NCI-H187 (cell line): ENCODE results near the gene DNAI7.

ENCODE experiments used
- DNase-seq, 2 experiments: peaks; one replicate each; lab custom pipeline; 2025; lab: John Stamatoyannopoulos, UW

The DNAI7 gene

DNA sequence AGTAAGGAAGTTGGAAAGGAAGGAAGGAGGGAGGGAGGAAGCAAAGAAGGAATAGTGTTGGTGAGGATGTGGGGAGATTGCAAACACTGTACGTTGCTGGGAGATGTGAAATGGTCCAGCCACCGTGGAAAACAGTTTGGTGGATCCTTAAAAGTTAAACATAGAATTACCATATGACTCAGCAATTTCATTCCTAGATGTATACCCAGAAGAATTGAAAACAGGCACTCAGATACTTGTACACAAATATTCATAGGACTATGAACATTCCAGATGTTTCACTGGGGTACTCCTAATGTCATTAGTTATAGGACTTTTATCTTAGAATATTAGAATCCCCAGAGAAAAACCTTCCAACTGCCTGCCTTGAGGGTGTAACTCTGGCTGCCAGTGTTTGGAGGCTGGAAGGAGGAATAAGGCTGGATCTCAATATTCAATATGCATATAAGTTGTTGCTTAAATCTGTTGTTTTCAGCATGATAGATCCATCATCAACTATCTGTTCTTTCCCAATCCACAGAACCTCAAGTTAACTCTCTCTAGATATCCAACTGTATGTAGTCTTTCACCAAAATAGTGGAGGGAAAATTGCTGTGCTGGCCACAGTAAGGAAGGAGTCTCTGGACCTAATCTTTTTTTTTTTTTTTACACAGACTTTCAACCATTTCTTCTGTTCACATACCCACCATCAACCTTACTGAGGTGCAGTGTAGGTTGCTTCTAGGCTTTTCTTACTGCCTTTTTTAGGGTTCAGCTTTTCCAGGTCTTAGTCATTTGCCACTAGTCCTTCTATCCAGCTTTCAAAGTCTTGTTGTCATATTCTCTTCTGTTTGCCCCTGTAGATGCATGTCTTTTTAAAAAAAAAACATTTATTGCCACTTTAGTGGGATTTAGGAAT, 94.5 kb downstream of the DNAI7 start:
- no peak for DNase-seq

DNA sequence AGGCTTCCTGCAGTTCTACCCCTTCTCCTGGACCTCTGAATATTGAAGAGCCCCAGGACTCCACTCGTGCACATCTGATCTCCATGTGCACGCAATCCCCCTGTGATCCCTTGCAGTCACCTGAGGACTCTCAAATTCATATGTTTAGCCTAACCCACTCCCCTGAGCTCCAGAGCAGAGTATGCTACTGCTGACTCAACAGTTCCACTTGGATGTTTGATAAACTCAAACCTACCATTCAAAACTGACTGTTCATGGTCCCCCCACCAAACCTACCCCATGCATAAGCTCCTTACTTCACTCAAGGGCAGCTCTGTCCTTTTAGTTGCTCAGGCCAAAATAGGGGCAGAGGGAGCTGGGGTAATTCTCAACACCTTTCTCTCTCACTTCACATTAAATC, 96.0 kb downstream of the DNAI7 start:
- DNase-seq: no peak

- no peak for DNase-seq
Measured at GRCh38 chr12:25089738-25090137, 105.2 kb downstream of the DNAI7 start.

- DNase-seq: no peak
Measured at GRCh38 chr12:25087596-25087995, 107.4 kb downstream of the DNAI7 start.

GRCh38 chr12:25084816-25085215, 110.1 kb downstream of the DNAI7 start:
- DNase-seq: no peak

- no peak for DNase-seq
Measured at GRCh38 chr12:25083211-25083610, 111.7 kb downstream of the DNAI7 start.

DNA sequence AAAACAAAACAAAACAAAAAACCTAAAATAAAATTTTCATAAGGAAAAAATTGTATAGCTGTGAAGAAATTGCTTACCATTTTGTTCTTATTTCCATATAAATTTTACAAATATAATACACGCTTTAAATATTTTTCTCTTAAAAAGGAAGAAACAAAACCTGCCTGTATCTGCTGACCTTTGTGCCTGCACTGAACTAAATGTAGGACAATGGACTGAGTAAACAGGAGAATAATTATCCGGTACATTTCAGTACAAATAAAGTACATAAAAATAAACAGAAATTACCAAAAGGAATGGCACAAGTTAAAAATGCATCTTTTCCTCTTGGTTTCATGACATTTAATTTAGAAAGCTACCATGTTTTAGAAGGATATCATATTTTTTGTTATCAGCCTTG, 112.3 kb downstream of the DNAI7 start:
- no peak for DNase-seq

DNA sequence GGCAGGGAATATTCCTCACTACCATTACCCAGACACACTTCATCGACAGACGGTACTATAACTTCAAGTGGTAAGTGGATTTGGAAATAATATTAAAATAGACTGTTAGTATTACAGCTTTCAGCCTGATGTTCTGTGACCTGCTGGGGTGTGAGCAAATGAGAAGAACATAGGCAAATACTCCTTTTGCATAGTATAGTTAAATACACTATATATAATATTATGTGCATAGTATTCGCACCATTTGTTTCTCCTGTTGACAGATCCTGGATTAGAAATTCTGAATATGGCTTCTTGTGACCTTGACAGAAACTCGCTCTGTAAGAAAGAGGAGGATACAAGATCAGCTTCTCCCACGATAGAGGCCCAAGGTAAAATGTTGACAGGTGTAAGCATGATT, 115.6 kb downstream of the DNAI7 start:
- DNase-seq: no peak

- no peak for DNase-seq
Measured at GRCh38 chr12:25074954-25075353, 120.0 kb downstream of the DNAI7 start.

DNA sequence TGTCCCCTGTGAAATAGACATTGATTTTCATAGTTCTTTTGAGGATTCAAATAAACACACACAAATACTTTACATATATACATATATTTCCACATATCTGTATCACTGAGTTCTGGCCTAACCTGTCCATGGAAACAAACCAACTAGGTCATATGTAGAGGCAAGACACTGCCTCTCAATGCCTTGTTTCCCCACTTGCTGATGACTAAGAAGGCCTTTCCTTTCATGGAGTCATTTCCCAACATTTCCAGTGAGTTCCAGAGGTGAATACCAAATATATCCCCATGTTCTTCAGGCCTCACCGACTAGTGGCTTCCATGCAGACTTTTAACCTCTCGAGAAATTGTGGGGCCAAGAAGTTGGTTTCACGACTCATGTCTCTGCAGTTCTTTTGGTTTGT, 120.8 kb downstream of the DNAI7 start:
- DNase-seq: no peak

DNA sequence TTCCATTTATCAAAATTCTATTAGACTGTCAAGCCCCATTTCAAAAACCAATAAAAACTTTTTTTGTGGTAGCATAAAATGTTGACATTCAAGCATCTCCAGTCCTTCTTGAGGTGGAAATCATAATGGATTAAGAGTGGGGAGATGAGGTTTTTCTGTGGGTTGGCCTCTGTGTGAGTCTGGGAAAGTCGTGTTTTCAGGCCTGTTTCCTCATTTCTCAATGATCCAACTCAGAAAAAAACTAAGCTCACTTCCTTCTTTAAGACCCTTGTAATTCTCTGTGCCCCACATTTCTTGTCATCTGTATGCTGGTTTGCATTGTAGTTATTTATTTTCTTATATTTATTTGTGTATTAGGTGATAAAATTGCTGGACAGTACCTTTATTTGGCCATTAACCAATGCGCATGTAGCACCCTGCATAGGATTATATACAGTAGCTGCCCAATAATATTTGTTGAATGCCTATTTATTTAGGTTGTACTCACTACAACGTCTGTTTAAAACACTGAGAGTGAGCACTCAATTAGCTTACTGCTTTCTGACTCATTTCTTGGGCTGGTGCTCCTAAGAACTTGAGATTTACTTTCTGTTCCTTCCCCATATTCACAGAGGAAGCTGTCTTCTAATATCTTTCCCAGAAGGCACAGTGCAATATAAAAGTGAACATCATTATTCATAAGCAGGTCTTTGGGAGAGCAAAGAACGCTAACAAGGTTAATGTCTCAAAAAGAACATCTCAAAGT, 121.9 kb downstream of the DNAI7 start:
- no peak for DNase-seq

DNA sequence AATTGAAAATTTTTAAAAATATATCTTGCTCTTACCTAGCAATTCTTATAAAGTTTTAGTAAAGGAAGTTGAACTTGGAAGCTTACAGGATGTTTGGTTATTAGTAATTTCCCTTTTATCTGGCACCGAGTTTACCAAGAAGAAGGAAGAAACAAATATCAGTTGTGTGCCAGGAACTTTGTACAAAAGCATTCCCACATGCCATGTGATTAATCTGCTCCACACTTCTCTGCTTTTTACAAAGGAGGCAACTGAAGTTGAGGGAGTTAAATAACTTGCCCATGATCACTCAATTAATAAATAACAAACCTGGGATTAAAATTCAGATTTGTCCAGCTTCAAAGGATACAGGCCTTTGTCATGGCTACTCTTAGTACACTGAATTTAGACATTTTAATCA, 123.6 kb downstream of the DNAI7 start:
- DNase-seq: no peak

DNA sequence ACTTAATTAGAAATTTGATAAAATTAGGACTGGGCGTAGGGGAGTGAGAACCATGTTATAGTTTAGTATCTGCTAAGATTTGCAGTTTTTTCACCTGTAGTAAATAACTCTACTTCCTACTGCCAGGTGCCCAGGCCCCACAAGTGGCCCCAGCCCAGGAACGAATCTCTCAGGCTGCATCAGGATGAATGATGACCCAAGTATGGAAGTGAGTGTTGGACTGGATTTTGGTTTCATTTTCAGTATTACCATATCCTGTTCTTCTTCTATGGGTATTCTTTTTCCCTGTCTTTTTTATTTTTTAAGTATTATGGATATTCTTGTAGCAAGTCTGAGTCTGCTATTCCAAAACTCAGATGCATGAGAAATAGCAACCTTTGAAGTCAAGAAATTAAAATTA, 125.7 kb downstream of the DNAI7 start:
- no peak for DNase-seq

GRCh38 chr12:25065035-25065434, 129.9 kb downstream of the DNAI7 start:
- no peak for DNase-seq

GRCh38 chr12:25063873-25064628, 130.9 kb downstream of the DNAI7 start:
- no peak for DNase-seq

- no peak for DNase-seq
Measured at GRCh38 chr12:25058658-25059058, 136.3 kb downstream of the DNAI7 start.
